GM12878 (cell line): ENCODE data around the gene MCF2L2. TPM values are rescaled to one million over a fixed set of nuclear protein-coding genes. Genes with fewer than 3 reads are reported as not detected.

ENCODE experiments used
- ATAC-seq: fragments of 200-7000 bp; cut with Tn5 transposase; 3 replicates; pipeline ENCODE4 v1.9.1; 2020; ENCODE audit warnings: mild to moderate bottlenecking, moderate library complexity
- BruUV-seq: library from RNA; stranded (reverse); fragments of 400-500 nt; replicated peaks from 2 replicates; lab custom pipeline; 2021; lab: Mats Ljungman, UMichigan
- CTCF ChIA-PET: fragments of 300-600 bp; sonication (Branson Sonifier 250); formaldehyde crosslinking; extraction: SDS; loops from one replicate; lab custom pipeline; 2021; ENCODE audit warnings: inconsistent platforms; lab: Yijun Ruan, JAX
- POLR2A ChIA-PET: fragments of 350-600 bp; formaldehyde crosslinking; extraction: SDS; loops from one replicate; lab custom pipeline; 2021; ENCODE audit warnings: inconsistent platforms; lab: Charles Lee
- RAD21 ChIA-PET: fragments of 300-600 bp; sonication (Branson Sonifier 250); formaldehyde crosslinking; loops from one replicate; lab custom pipeline; 2023; ENCODE audit warnings: antibody characterized with exemption; ENCODE audit not compliant: unreplicated experiment; lab: Charles Lee
- SMC1A ChIA-PET: fragments of 300-600 bp; sonication (Branson Sonifier 250); formaldehyde crosslinking; loops from one replicate; lab custom pipeline; 2023; ENCODE audit not compliant: unreplicated experiment, uncharacterized antibody; lab: Charles Lee
- DNase-seq: peaks from one replicate; pipeline ENCODE4 v3.0.0-alpha.2; 2011; ENCODE audit warnings: low read depth, low spot score
- FAIRE-seq: peaks from 3 replicates; lab custom pipeline; 2011; peaks lifted over from hg19 to GRCh38; lab: Jason Lieb, UNC
- H2AFZ ChIP-seq: 2 replicates; pipeline ENCODE4 v1.6.0; 2011; ENCODE audit warnings: low read depth, low read length, control low read depth; ENCODE audit not compliant: control insufficient read depth
- H3K27ac ChIP-seq: 2 replicates; pipeline ENCODE4 v1.5.1; 2011; ENCODE audit warnings: control low read depth; ENCODE audit not compliant: control insufficient read depth, insufficient read depth
- H3K27me3 ChIP-seq, 2 experiments: replicated peaks in 1 of 2; 2 replicates each; pipeline versions ENCODE4 v1.6.0 to v1.6.1; 2011; ENCODE audit warnings: low read length in 1 of 2; ENCODE audit not compliant: control insufficient read depth in 2 of 2, insufficient read depth in 2 of 2
- H3K36me3 ChIP-seq, 2 experiments: 2 replicates each; pipeline ENCODE4 v1.5.1; 2011; ENCODE audit warnings: low read length in 1 of 2; ENCODE audit not compliant: control insufficient read depth in 2 of 2, insufficient read depth in 2 of 2
- H3K4me1 ChIP-seq: 2 replicates; pipeline ENCODE4 v1.6.1; 2011; ENCODE audit warnings: mild to moderate bottlenecking, low read length, moderate library complexity, mixed read lengths; ENCODE audit not compliant: control insufficient read depth, insufficient read depth
- H3K4me2 ChIP-seq: 2 replicates; pipeline ENCODE4 v1.6.0; 2011; ENCODE audit warnings: control low read depth; ENCODE audit not compliant: control insufficient read depth, insufficient read depth
- H3K4me3 ChIP-seq: fragments of 200-600 bp; sonication (generic); 2 replicates; pipeline ENCODE4 v1.5.1; 2016
- H3K79me2 ChIP-seq: 2 replicates; pipeline ENCODE4 v1.6.0; 2011; ENCODE audit warnings: low read length; ENCODE audit not compliant: control insufficient read depth, insufficient read depth
- H3K9ac ChIP-seq: 2 replicates; pipeline ENCODE4 v1.8.0; 2011; ENCODE audit warnings: low read length, control low read depth, mixed read lengths; ENCODE audit not compliant: control insufficient read depth, insufficient read depth
- H3K9me3 ChIP-seq: replicated peaks from 3 replicates; pipeline ENCODE4 v1.5.1; 2011; ENCODE audit warnings: mild to moderate bottlenecking, low read length; ENCODE audit not compliant: control insufficient read depth, insufficient read depth
- H4K20me1 ChIP-seq: 2 replicates; pipeline ENCODE4 v1.6.0; 2011; ENCODE audit not compliant: control insufficient read depth, insufficient read depth
- E2F8 ChIP-seq: fragments of 450-650 bp; IDR thresholded peaks from 2 replicates; pipeline ENCODE4 v1.6.1; 2018; ENCODE audit warnings: mild to moderate bottlenecking, low read depth, moderate library complexity; ENCODE audit not compliant: partially characterized antibody
- EP300 ChIP-seq, 2 experiments: fragments of 150-350 bp in 1 of 2; IDR thresholded peaks; 2 replicates each; pipeline ENCODE4 v1.6.1; 2011 to 2012; ENCODE audit warnings: low read depth in 2 of 2, low read length in 2 of 2, borderline replicate concordance in 1 of 2, improper control_type of control experiment in 1 of 2, inconsistent platforms in 1 of 2; ENCODE audit not compliant: control insufficient read depth in 1 of 2
- ETV6 ChIP-seq, 2 experiments: fragments of 450-650 bp in 1 of 2; IDR thresholded peaks in 1 of 2; conservative IDR thresholded peaks in 1 of 2; 2 replicates each; pipeline ENCODE4 v1.6.1; 2014; ENCODE audit warnings: antibody characterized with exemption in 1 of 2, borderline replicate concordance in 1 of 2, low read depth in 1 of 2, mild to moderate bottlenecking in 1 of 2, moderate library complexity in 1 of 2
- IKZF1 ChIP-seq: fragments of 450-650 bp; conservative IDR thresholded peaks from 2 replicates; pipeline ENCODE4 v1.6.1; 2017; ENCODE audit warnings: antibody characterized with exemption, mild to moderate bottlenecking
- IRF4 ChIP-seq: IDR thresholded peaks from 2 replicates; pipeline ENCODE4 v1.6.1; 2011; ENCODE audit warnings: low read depth, low read length
- LARP7 ChIP-seq: fragments of 450-650 bp; IDR thresholded peaks from 2 replicates; pipeline ENCODE4 v1.6.1; 2017; ENCODE audit warnings: mild to moderate bottlenecking
- NKRF ChIP-seq: fragments of 450-650 bp; conservative IDR thresholded peaks from 2 replicates; pipeline ENCODE4 v1.6.1; 2017; ENCODE audit warnings: mild to moderate bottlenecking, moderate library complexity
- PML ChIP-seq: IDR thresholded peaks from 2 replicates; pipeline ENCODE4 v1.6.1; 2012; ENCODE audit warnings: low read length, inconsistent platforms
- RFX5 ChIP-seq: IDR thresholded peaks from 2 replicates; pipeline ENCODE4 v1.6.1; 2011; ENCODE audit warnings: low read depth, low read length, improper control_type of control experiment
- SIN3A ChIP-seq: IDR thresholded peaks from 2 replicates; pipeline ENCODE4 v1.6.1; 2012; ENCODE audit warnings: low read depth, low read length, improper control_type of control experiment
- YY1 ChIP-seq: IDR thresholded peaks from 2 replicates; pipeline ENCODE4 v1.6.1; 2011; ENCODE audit warnings: low read depth, mild to moderate bottlenecking, low read length
- WGBS: methylation state at CpG from one replicate; pipeline ENCODE4 v1.1.6; 2016; ENCODE audit warnings: low lambda C conversion rate; ENCODE audit not compliant: insufficient replicate concordance, insufficient coverage; ENCODE audit errors: missing lambda C conversion rate; 5-methylcytosine and 5-hydroxymethylcytosine counted together
- in situ Hi-C: fragments of 300-500 bp; cut with MboI; formaldehyde crosslinking; loops from 9 replicates; pipeline ENCODE4 v1.14.3; 2018; ENCODE audit warnings: mixed read lengths
- intact Hi-C: fragments of 100-400 bp; cut with micrococcal nuclease; formaldehyde crosslinking; loops from one replicate; pipeline ENCODE4 v1.14.2; 2022; ENCODE audit not compliant: unreplicated experiment
- polyA plus RNA-seq, 11 experiments: library from polyadenylated mRNA; depleted of rRNA in 4 of 11; unstranded in 6 of 11; stranded (reverse) in 5 of 11; fragments of >200 nt; fragmentation: Nextera tagmentation in 4 of 11; fragmentation: Illumina TruSeq in 1 of 11; extraction: Ambion mirVana in 4 of 11; extraction: Trizol in 1 of 11; gene quantifications; 1 replicate in 1 of 11; 2 replicates in 10 of 11; pipeline versions ENCODE4 v1.2.1 to v1.2.3, GENCODE V29; 2011 to 2016; ENCODE audit warnings: inconsistent platforms in 2 of 11, missing spikeins in 2 of 11, low read depth in 1 of 11
- total RNA-seq, 4 experiments: library from RNA; depleted of rRNA in 3 of 4; stranded (reverse); fragments of >200 nt in 3 of 4; fragmentation: Illumina TruSeq in 1 of 4; extraction: Trizol in 1 of 4; gene quantifications; 2 replicates each; pipeline versions ENCODE4 v1.2.1 to v1.2.3, GENCODE V29; 2013 to 2021

MCF2L2 gene
- total and polyA plus RNA-seq, 10 of the 15 experiments (the other 5 are each of a cell fraction or from before 2014, with no cell fraction given) = 0.37 to 2.8 (median 1.4) TPM

GRCh38 chr3:183446838-183447205, 18.4 kb upstream of the MCF2L2 start:
- ChIA-PET RAD21 (interaction anchor here (1.9 kb wide), 1 partner anchor 9 kb away, joined by 6 read pairs; no protein-coding TSS in a partner anchor), CTCF (interaction anchor here (1.4 kb wide), 1 partner anchor 262 kb away, joined by 6 read pairs; no protein-coding TSS in a partner anchor), SMC1A (interaction anchor here (1.6 kb wide), 1 partner anchor 35 kb away, joined by 3 read pairs; no protein-coding TSS in a partner anchor), POLR2A (interaction anchor here (0.6 to 0.7 kb wide), 2 partner anchors 9 to 164 kb away, joined by 4 to 5 read pairs; no protein-coding TSS in a partner anchor)
- no peaks in the 10 kb centered on the region for H3K4me1 ChIP-seq
- H3K79me2 ChIP-seq = no peaks in the 10 kb centered on the region
- peak overlapping the region; percentile 62; the same call in 1 of the 2 replicates for H3K4me3 ChIP-seq
- H3K9me3 ChIP-seq = peaks cover 10% of the 10 kb centered on the region
- H3K27ac ChIP-seq = no peak overlapping the region
- 87% methylated on average over 2 of the region's 2 CpGs for WGBS
- DNase-seq = no peak
- TF ChIP-seq ETV6 (conservative IDR thresholded peaks at IDR 0.05 in 1 of 2, IDR thresholded peaks at IDR 0.05 in 1 of 2; ENCODE audit: borderline replicate concordance in 1 of 2, low read depth in 1 of 2) (no peak), E2F8 (peak; percentile 42)
- no peak for FAIRE-seq
- no peaks in the 10 kb centered on the region for H3K36me3 ChIP-seq
- in situ Hi-C loops = no loop called here
- intact Hi-C loops = no loop called here
- H3K27me3 ChIP-seq = peaks cover 0 to 5% of the 10 kb centered on the region in 2 experiments; a peak in 2 of 4 replicates
- H4K20me1 ChIP-seq = no peaks in the 10 kb centered on the region
- no peak overlapping the region for H2AFZ ChIP-seq
- H3K4me2 ChIP-seq = no peak overlapping the region; the same call in 1 of the 2 replicates
- no peak overlapping the region for H3K9ac ChIP-seq
- no peak for ATAC-seq
- BruUV-seq = no TSS peak

- Histone ChIP-seq H3K79me2 (no peaks in the 10 kb centered on the region), H3K9ac (no peak overlapping the region), H3K4me2 (no peak overlapping the region), H2AFZ (no peak overlapping the region), H3K9me3 (peaks cover 10% of the 10 kb centered on the region), H3K27ac (no peak overlapping the region), H3K36me3 (no peaks in the 10 kb centered on the region), H4K20me1 (no peaks in the 10 kb centered on the region), H3K4me3 (no peak overlapping the region), H3K4me1 (no peaks in the 10 kb centered on the region), H3K27me3 (peaks cover 0 to 1% of the 10 kb centered on the region in 2 experiments; a peak in 2 of 4 replicates)
- SMC1A ChIA-PET = no interaction called here
- BruUV-seq = no TSS peak
- DNase-seq (no peak), ATAC-seq (no peak), FAIRE-seq (no peak)
- intact Hi-C loops (no loop called here), in situ Hi-C loops (no loop called here)
- POLR2A ChIA-PET = no interaction called here
- CTCF ChIA-PET = interaction anchor here (1.5 kb wide), 1 partner anchor 14 kb away, joined by 3 read pairs; no protein-coding TSS in a partner anchor
- 48% methylated on average over 1 of the region's 1 CpG for WGBS
- RAD21 ChIA-PET = no interaction called here
- no peak for TF ChIP-seq IKZF1
- no peak for TF ChIP-seq YY1
- TF ChIP-seq LARP7 = no peak
- TF ChIP-seq IRF4 = no peak
- TF ChIP-seq SIN3A = no peak
- no peak for TF ChIP-seq NKRF
- no peak for TF ChIP-seq RFX5
- no peak for TF ChIP-seq EP300 (IDR thresholded peaks at IDR 0.05; ENCODE audit: borderline replicate concordance in 1 of 2, control insufficient read depth in 1 of 2, low read depth in 2 of 2, low read length in 2 of 2)
- TF ChIP-seq PML = no peak
These were observed 16.3 kb upstream of the MCF2L2 start for GRCh38 chr3:183444748-183445147.
